ENCODE results near the gene USP36. TPM values are rescaled to one million over a fixed set of nuclear protein-coding genes. Genes with fewer than 3 reads are reported as not detected.

The USP36 gene
- total RNA-seq, 4 donors from 2014 or later: 38.3 to 60.7 (median 51.1) TPM

DNA sequence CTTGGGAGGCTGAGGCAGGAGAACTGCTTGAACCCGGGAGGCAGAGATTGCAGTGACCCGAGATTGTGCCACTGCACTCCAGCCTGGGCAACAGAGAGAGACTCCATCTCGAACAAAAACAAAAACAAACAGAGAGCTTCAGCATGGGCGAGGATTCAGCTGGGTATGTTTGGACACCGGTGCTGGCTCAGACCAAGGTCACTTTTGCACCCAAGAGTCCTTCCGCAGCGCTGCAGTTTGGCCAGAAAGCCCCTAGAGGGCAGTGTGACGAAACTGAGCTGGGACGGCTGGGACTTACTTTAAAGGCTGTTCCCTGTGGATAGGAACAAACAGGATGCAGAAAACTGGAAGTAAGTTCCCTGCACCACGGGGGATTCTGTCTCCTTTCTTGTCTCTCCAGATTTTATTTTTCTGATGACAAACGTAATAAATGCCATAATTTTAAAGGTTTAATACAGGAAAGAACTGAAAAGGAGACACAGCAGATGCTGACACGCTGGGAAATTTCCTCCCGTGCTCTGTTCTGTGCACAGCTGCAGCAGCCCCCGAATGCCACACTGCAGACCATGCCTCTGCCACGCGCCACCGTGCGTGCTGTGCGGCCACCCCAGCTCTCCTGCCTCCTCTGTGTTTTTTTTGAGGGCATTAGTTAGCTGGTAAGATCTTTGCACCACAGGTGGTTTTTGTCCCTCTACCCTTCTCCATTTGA is 25.2 kb upstream of the USP36 start:
- TF ChIP-seq CTCF (IDR thresholded peaks at IDR 0.05; ENCODE audit: low read depth): no peak

DNA sequence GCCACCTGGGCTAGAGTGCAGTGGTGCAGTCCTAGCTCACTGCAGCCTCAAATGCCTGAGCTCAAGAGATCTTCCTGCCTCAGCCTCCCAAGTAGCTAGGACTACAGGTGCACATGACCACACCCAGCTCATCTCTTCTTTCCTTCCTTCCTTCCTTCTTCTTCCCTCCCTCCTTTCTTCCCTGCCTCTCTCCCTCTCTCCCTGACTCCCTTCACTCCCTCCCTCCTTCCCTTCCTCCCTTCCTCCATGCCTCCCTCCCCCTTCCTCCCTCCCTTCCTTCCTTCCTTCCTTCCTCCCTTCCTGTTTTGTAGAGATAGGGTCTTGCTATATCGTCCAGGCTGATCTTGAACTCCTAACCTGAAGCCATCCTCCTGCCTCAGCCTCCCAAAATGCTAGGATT is 23.5 kb upstream of the USP36 start:
- TF ChIP-seq CTCF (IDR thresholded peaks at IDR 0.05; ENCODE audit: low read depth): no peak

DNA sequence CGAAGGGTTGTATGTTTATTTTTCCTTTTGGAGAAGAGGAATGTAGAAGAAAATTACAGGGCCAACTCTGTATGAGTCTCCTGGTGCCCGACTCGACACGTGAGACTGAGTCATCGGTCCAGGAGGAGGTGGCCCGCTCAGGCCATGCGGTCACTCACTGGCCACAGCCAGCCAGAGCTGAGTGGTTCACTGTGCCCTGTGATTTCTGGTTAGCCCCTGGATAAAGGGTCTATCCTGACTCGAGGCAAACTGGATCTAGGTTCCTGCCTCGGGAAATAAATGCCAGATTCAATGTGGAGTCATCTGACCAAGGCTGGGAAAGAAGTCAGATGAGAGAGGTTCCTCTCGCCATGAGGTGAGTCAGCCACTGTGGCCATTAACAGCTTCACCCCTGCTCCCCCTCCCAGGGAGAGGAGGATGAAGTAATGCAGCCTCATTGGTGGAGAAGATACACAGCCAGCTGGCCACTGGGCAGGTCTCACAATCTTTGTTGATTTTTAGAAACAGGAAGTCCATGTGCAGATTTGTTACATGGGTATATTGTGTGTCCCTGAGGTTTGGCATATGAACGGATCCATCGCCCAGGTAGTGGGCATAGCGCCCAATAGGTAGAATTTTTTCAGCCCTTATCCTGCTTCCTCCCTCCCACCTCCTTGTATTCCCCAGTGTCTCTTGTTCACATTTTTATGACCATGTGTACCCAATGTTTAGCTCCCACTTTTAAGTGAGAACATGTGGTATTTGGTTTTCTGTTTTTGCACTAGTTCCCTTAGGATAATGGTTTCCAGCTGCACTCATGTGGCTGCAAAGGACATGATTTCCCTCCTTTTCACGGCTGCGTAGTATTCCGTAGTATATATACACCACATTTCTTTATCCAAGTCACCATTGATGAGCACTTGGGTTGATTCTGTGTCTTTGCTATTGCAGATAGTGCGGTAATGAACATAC is 21.7 kb upstream of the USP36 start:
- no peak for TF ChIP-seq CTCF (IDR thresholded peaks at IDR 0.05; ENCODE audit: low read depth)

GRCh38 chr17:78861229-78861628 is 20.6 kb upstream of the USP36 start:
- no peak for TF ChIP-seq CTCF (IDR thresholded peaks at IDR 0.05; ENCODE audit: low read depth)

DNA sequence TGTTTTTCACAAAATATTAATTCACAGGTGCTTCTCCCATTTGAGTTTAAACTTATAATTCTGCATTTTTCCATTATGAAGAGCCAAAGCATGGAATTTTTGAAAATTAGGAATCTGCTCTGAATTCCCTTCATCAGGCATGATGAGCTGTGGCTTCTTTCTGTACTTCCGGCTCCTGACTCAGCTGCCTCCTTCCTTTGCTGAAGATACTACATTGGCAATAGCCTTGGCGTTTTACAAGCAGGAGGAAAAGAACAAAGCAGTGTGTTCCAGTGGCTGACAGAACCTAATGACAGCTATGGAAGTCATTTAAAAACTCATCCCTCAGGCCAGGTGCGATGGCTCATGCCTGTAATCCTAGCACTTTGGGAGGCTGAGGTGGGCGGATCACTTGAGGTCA is 18.4 kb upstream of the USP36 start:
- no peak for TF ChIP-seq CTCF (IDR thresholded peaks at IDR 0.05; ENCODE audit: low read depth)

GRCh38 chr17:78857266-78857665 is 16.7 kb upstream of the USP36 start:
- no peak for TF ChIP-seq CTCF (IDR thresholded peaks at IDR 0.05; ENCODE audit: low read depth)

GRCh38 chr17:78855561-78856165 is 15.0 kb upstream of the USP36 start:
- no peak for TF ChIP-seq CTCF (IDR thresholded peaks at IDR 0.05; ENCODE audit: low read depth)

All from subcutaneous adipose tissue (tissue), 4 donors.